ENCODE results near the gene CTNNA2.

- TF ChIP-seq CTCF (IDR thresholded peaks at IDR 0.05; ENCODE audit: low read depth, low read length) (no peak), EZH2phosphoT487 (IDR thresholded peaks at IDR 0.05; ENCODE audit: low read depth) (no peak)
Observed at GRCh38 chr2:80185091-80185490, 672.2 kb downstream of the CTNNA2 start.

Measured in OCI-LY3 (cell line).